Lung microvascular endothelial cell (primary cell): ENCODE results near the gene NEK10. TPM values are rescaled to one million over a fixed set of nuclear protein-coding genes. Genes with fewer than 3 reads are reported as not detected.
A peak's percentile ranks its signal among the peaks of the same experiment; 100 is the strongest.

ENCODE experiments used
- DNase-seq, 2 donors: peaks; one replicate each; pipeline versions ENCODE4 v3.0.0 to v3.0.0-alpha.2; 2010; ENCODE audit warnings: low read depth in 2 of 2
- total RNA-seq: library from RNA; depleted of rRNA; stranded (reverse); fragments of >200 nt; gene quantifications from 2 replicates; pipeline ENCODE4 v1.2.1, GENCODE V29; 2014

Gene NEK10
- total RNA-seq, 1 donor from 2014 or later = 1.4 TPM

- no peak for DNase-seq
These were observed 184.9 kb downstream of the NEK10 start for GRCh38 chr3:27184261-27184660.

DNA sequence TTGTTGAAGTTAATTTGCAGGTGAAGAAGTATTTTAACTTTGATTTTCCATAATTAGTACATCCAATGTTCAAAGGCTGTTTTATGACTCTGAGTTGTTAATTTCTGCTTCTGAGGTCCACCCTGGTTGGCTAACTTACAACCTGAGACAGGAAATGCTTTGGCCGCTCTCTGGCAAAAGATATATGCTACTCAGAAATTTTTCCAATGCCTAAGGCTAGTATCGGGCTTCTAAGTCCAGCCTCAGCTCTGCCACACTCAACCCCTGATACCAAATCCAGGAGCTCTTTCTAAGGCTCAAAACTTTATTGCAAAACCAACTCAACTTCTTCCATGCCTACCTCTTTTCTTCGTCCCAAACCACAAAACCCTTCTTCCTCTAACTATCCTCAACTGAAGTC lies 192.9 kb downstream of the NEK10 start:
- DNase-seq = no peak

DNA sequence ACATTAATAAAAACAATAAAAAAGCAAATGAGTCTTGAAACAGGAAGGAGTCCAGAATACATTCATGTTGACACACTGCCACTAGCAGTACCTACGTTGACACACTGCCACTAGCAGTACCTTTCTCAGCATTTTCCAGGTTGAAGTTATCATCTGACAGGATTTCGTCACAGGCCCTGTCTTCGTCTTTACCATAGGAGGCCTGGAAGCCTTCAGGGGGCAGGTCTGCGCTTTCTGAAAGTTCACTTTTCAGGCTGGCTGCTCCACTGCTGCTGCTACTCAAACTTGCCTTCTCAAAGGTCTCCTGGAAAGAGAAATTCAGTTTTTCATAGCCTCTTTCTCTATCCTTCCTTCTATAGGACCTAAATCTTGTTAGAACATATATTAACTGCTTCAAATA lies 194.7 kb downstream of the NEK10 start:
- DNase-seq = no peak

GRCh38 chr3:27171113-27171512 lies 198.1 kb downstream of the NEK10 start:
- no peak for DNase-seq

DNA sequence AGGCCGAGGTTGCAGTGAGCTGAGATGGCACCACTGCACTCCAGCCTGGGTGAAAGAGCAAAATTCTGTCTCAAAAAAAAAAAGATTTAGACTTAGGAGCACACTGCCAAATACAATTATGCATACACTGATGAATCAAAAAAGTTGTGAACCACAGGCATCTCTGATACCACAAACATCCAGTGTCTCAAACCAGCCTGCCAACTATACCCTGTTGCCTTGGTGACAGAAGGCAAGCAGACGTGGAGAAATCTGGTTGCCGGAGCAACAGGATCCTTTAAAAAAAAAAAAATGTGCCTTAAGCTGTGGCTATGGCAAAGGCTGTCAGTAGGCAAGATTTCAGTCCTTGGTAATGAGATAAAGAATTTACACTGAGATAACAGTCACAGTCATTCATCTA lies 202.3 kb downstream of the NEK10 start:
- peak in 1 of 2 donors; percentile 23 for DNase-seq

DNA sequence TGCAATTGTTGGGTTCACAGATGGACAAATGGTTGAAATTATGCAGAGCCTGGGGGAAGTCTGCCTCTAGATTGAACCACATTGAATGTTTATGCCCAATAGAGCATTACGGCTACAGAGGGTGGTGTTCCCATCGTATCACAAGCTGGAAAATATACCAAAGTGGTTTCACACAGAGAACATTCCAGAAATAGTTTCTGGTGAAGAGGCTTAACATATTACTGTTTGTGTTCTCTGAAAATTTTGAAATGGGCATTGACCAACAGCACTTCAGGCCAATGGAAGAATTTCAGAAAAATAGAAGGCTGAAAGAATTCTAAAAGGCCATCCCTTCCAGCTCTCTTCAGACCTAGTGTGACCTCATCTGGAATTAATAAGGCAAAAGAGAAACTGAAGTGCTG lies 203.9 kb downstream of the NEK10 start:
- no peak for DNase-seq

GRCh38 chr3:27160779-27161287 lies 208.3 kb downstream of the NEK10 start:
- no peak for DNase-seq

DNA sequence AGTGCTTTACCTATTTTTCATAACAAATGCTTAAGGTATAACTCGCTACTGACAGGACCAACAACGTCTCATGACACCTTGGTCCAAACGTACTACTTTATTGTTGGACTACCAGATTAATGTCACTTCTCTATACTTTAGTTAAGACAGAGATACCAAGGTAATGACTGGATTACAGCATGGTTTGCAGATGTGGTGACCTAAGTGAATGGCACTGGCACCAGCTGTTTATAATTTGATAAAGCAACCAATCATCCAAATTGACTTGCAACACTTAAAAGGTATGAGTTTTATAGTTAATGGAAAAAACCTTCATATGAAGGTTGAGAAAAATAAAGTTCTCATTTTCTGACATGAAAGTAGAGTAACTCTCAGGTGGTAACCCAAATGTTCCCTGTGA lies 209.0 kb downstream of the NEK10 start:
- DNase-seq = no peak

DNA sequence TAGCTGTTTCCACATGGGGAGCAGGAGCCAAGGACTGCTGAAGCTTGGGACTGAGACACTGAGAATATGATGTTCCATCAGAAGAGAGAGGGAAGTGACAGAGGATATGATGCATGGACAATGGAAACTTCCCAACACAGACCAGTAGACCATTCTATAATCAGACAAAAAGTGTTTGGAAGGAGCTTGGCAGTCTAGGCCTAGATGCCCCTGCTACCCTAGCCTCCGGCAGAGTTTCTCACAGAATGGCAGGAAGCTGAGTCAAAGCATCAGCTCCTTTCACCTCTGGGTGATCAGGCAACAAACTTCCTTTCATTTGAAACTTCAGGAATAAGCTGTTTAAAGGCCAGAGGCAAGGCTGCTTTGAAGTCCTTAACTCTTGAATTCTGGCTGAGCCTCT lies 222.0 kb downstream of the NEK10 start:
- peak; percentile 51 to 95 for DNase-seq

DNA sequence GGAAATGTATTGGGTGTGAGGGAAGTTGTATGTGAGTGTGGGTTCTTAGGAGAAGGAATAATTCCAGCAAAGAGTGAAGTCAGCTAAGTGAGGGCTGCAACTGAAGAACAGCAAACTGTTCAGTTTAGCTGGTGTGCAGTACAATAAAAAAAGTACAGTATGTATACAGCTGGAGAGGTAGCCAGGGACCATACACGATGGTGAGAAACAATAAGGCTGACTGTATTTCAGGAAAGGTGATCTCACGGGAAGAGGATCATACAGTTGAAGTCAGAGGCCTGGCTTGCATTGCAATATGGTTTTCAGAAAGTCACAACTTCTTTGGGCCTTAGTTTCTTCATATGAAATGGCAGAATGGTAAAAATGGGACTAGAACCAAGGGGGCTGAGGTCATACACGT lies 222.4 kb downstream of the NEK10 start:
- peak; percentile 38 to 89 for DNase-seq

DNA sequence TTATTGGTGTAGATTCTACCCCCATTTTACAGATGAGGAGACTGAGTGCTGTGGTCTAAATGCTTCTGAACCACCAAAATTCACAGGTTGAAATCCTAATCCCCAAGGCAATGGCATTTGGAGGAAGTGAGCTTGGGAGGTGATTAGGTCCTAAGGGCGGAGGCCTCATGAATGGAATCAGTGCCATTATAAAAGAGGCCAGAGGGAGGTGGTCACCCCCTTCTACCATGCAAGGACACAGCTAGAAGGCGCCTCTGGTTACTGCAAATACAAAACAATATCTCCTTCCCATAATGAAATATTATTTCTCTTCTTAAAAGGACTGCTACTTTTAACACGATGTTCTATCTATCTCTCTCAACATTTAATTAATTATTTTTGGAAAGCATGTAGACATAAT lies 223.5 kb downstream of the NEK10 start:
- DNase-seq = no peak

GRCh38 chr3:27141668-27142067 lies 227.5 kb downstream of the NEK10 start:
- DNase-seq = no peak

DNA sequence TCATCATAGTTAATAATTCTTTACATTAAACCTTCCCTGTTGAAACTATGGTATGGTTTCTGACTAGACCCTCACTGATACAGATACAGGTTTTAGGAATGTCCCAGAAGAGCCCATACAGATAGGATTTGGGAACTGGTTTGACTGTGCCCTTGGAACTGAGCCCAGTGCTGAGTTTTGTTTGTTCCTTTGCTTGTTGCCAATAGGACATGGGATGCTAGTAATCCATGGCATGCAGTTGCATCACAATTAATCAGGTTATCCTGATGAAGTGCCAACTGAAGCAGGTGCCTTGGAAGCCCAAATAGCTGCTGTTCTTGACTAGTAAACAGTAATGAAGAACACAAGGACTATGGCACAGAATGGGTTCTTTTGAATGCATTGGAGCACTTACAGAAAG lies 230.6 kb downstream of the NEK10 start:
- DNase-seq = no peak

DNA sequence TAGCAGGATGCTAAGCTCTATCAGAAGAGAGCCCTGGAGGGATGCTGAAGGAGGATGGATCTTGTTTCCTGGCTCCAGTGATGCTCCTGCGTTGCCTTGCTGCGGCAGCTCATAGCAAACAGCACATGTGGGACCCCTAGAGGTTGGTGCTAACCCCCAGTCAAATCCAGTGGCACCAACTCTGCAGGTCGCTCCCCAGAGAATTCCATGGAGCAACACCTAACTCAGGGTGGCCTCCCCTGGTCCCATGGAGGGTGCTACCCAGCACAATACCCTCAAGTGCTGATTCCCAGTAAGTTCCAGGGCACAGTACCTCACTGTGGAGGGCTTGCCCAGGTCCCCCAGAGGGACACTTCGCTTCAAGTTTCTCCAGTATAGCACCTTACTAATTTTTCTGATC lies 231.2 kb downstream of the NEK10 start:
- DNase-seq = no peak

DNA sequence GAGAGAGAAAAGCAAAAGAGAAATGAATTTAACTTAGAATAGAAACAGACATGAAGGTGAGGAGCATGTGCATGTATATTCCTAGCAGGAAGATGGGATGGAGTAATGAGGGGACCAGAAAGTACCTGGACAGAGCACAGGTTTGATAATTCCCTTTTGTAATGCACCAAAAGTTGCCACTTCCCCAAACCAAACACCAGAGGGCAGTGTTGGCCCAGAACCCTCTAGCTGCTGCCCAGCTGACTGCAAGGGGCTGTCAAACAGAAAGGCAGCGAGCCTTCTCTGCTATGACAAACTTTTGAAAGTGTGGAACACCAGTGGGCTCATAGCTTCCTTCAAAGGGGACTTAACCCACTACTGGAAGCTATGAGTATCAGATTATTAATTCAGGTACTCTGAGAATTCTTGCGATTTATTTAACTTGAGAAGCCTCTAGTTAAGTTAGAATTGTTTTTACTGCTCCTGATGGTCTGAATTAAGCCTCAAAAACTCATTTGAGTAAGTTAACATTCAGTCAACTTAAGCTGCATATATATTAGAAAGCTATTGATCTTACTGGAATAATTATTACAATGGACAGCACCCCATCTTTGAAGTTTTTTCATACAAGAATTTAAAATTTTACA lies 234.9 kb downstream of the NEK10 start:
- DNase-seq = peak; percentile 78 to 81

GRCh38 chr3:27133060-27133459 lies 236.1 kb downstream of the NEK10 start:
- no peak for DNase-seq

DNA sequence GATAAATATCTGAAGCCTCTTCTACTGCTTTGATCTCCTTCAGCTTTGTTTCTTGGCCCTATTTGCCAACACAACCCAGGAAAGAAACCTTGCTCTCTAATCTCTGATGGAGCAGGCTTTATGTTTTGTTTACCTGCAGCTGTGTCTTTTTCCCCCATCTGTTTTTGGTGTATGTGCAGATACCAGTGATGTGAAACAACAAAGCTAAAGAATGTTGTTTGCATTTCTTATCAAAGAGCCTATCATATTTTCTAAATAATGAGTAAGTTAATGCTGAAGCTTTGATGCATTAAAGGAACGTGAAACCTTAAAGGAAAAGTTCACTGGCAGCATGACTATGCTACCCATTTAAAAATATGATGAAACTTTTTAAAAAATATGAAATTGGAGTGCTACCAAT lies 238.4 kb downstream of the NEK10 start:
- DNase-seq = no peak

GRCh38 chr3:27127879-27128278 lies 241.3 kb downstream of the NEK10 start:
- DNase-seq = no peak

GRCh38 chr3:27127195-27127594 lies 242.0 kb downstream of the NEK10 start:
- no peak for DNase-seq

DNA sequence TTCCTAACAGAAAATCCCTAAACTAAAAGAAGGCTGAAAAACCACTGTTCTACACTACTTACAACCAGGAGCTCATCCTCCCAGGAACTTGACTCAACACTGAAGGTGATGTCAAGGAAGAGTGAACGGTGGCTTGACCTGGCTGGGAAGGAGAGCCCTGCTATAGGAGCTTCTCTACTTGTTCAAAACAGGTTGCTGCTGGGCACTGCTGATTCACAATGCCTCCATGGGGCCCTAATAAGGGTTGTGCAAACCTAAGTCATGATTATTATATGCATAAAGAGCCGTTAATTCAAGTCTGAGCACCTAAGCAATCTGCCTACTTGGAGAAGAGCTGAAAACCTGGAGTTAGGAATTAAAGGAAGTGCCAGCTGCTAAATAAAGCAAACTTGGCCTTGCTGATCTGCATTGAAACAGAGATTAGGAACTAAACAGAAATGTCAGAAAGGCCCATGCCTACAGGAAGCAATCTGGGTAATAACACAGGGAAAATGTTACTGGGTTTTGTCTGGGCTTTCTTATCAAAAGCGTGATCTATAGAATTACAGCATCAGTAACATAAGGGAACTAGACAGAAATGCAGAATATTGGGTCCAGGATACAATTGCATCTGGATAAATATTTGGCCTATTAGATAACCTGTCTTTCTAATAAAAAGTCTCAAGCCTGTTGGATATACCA lies 243.2 kb downstream of the NEK10 start:
- DNase-seq = no peak

DNA sequence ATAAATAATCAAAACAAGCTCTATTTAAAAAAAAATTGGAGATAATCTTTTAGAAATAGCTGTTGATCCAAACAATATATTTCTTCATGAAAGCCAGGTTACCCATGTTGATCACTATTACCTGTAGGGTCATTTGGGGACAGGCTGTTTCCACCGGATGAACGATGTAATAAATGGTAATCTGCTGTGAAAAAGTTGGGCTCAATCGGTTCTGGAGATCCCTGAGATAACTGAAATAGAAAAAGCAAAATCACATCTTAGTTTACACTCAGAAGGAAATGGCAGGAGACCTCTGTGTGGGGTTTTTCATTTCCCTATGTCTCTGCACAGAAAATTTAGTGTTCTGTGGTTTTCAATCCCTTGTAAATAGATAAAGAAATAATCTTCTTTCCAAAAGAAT lies 249.5 kb downstream of the NEK10 start:
- DNase-seq = no peak

DNA sequence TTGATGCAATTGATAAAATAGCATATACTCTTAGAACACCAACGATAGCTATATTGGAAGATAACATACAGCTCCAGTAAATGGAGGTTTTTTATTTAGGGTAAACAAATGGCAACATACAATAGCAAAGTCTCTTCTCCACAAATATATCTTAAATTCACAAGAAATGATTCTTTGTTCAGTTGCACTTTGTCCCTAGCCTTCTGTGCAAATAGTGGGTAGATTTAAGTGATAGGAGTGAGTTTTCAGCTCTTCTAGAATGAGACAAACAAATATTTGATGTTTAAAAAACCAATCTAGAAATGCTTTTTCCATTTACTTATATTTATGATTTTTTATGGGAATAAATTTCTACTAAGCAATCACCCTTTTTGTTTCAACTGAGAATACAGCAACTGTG lies 253.8 kb downstream of the NEK10 start:
- DNase-seq = no peak

GRCh38 chr3:27114684-27115083 lies 254.5 kb downstream of the NEK10 start:
- DNase-seq = no peak
